Uterus (tissue), 4 donors: Measurements from ENCODE around the gene BBS9. TPM values are rescaled to one million over a fixed set of nuclear protein-coding genes. Genes with fewer than 3 reads are reported as not detected.
A peak's percentile ranks its signal among the peaks of the same experiment; 100 is the strongest.

ENCODE experiments used
- DNase-seq, 2 donors: peaks; one replicate each; pipeline ENCODE4 v3.0.0-alpha.2; 2019 to 2020
- H3K27ac ChIP-seq, 2 donors: fragments of 200-600 bp; sonication (generic); 1 replicate in 1 of 2; 2 replicates in 1 of 2; pipeline ENCODE4 v1.5.1; 2016 to 2018
- H3K27me3 ChIP-seq, 2 donors: fragments of 200-600 bp; sonication (generic); one replicate each; pipeline ENCODE4 v1.5.1; 2018 to 2019; ENCODE audit warnings: control low read depth in 1 of 2
- H3K36me3 ChIP-seq, 2 donors: fragments of 200-600 bp; sonication (generic); one replicate each; pipeline ENCODE4 v1.5.1; 2019; ENCODE audit warnings: control low read depth in 1 of 2
- H3K4me1 ChIP-seq, 2 donors: fragments of 200-600 bp; sonication (generic); one replicate each; pipeline ENCODE4 v1.5.1; 2018 to 2019; ENCODE audit warnings: control low read depth in 1 of 2
- H3K4me3 ChIP-seq, 2 donors: fragments of 200-600 bp; sonication (generic); 1 replicate in 1 of 2; 2 replicates in 1 of 2; pipeline ENCODE4 v1.5.1; 2018 to 2019; ENCODE audit warnings: mild to moderate bottlenecking in 1 of 2
- H3K9me3 ChIP-seq, 2 donors: fragments of 200-600 bp; sonication (generic); one replicate each; pipeline ENCODE4 v1.5.1; 2019; ENCODE audit warnings: control low read depth in 1 of 2
- POLR2A ChIP-seq, 2 donors: fragments of 450-650 bp; IDR thresholded peaks; one replicate each; pipeline ENCODE4 v1.6.1; 2016; ENCODE audit warnings: antibody characterized with exemption in 2 of 2, mild to moderate bottlenecking in 1 of 2, moderate library complexity in 1 of 2
- intact Hi-C: fragments of 100-400 bp; cut with DNase I; formaldehyde crosslinking; loops from one replicate; pipeline ENCODE4 v1.15.1; 2023; ENCODE audit warnings: low total_unique reads
- total RNA-seq, 4 donors: library from RNA; depleted of rRNA in 3 of 4; stranded (reverse); fragments of >200 nt in 3 of 4; gene quantifications; one replicate each; pipeline versions ENCODE4 v1.1.0 to v1.2.4, GENCODE V29; 2014 to 2023
- TF ChIP-seq, protein P1 (sequence below), 4 experiments: fragments of 200-600 bp in 2 of 4; fragments of 450-650 bp in 2 of 4; sonication (generic) in 2 of 4; IDR thresholded peaks; one replicate each; pipeline ENCODE4 v1.5.1; 2016 to 2019; ENCODE audit warnings: antibody characterized with exemption in 4 of 4, mild to moderate bottlenecking in 2 of 4, moderate library complexity in 1 of 4
- donor health status: DM: yes; HTN: yes; CAD: no.

The BBS9 gene
- total RNA-seq, result 10 to 100 TPM; 24.1 to 77.4 (median 39.4) TPM

DNA sequence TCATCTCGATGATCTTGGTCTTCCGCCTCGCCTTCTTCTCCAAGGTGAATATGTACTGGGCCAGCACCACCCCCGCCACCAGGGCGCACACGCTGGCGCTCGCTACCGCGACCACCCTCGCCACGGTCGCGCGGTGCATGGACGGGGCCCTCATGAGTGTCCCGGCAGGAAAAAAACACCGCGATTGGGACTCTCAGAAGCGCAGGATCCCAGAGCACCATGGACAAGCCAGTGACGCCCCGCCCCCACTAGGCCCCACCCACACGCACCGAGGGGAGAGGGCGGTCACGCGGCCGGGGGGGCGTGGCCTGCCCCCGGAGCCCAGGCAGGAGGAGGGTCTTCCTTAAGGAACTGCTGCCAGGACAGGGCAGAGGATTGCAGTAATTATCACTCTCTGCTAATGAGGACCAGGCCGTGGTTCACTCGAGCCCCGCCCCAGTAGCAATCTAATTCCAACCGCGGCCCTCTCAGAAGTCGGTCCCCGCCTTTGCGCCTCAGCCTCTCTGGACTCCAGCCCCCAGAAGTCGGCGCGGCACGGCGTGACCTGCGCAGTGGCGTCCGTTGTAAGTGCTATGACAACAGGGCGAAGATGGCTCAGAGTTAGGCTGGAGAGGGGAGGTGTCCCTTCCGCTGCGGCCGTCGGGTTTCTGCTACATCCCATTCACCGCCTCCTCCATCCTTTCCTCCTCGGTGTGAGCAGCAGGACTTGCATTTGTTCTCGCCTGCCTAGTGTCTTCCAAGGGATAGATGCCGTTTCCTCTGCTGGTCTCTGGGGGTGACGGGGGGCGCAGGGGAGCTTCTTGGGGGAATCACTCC, at the start of gene BBS9:
Gene BBS9 (plus strand): TSS at position 575 of the 816 bp plus-strand sequence. CDS start 16,689 bp downstream, outside the sequence.
- intact Hi-C loops, result no loop called here
- TF ChIP-seq, protein P1, sequence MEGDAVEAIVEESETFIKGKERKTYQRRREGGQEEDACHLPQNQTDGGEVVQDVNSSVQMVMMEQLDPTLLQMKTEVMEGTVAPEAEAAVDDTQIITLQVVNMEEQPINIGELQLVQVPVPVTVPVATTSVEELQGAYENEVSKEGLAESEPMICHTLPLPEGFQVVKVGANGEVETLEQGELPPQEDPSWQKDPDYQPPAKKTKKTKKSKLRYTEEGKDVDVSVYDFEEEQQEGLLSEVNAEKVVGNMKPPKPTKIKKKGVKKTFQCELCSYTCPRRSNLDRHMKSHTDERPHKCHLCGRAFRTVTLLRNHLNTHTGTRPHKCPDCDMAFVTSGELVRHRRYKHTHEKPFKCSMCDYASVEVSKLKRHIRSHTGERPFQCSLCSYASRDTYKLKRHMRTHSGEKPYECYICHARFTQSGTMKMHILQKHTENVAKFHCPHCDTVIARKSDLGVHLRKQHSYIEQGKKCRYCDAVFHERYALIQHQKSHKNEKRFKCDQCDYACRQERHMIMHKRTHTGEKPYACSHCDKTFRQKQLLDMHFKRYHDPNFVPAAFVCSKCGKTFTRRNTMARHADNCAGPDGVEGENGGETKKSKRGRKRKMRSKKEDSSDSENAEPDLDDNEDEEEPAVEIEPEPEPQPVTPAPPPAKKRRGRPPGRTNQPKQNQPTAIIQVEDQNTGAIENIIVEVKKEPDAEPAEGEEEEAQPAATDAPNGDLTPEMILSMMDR (IDR thresholded peaks at IDR 0.05), result peak in 1 of 4 experiments; percentile 18
- TF ChIP-seq POLR2A (IDR thresholded peaks at IDR 0.05), result peak; percentile 18 to 53
- Histone ChIP-seq H3K4me3 (peak within 1 kb of the TSS; percentile 77 to 92), H3K27ac (peak within 1 kb of the TSS; percentile 89), H3K4me1 (no peaks in the 10 kb centered on the region), H3K27me3 (no peaks in the 10 kb centered on the region), H3K36me3 (no peaks in the 10 kb centered on the region), H3K9me3 (no peaks in the 10 kb centered on the region)
- DNase-seq, result peak; percentile 93 to 94

DNA sequence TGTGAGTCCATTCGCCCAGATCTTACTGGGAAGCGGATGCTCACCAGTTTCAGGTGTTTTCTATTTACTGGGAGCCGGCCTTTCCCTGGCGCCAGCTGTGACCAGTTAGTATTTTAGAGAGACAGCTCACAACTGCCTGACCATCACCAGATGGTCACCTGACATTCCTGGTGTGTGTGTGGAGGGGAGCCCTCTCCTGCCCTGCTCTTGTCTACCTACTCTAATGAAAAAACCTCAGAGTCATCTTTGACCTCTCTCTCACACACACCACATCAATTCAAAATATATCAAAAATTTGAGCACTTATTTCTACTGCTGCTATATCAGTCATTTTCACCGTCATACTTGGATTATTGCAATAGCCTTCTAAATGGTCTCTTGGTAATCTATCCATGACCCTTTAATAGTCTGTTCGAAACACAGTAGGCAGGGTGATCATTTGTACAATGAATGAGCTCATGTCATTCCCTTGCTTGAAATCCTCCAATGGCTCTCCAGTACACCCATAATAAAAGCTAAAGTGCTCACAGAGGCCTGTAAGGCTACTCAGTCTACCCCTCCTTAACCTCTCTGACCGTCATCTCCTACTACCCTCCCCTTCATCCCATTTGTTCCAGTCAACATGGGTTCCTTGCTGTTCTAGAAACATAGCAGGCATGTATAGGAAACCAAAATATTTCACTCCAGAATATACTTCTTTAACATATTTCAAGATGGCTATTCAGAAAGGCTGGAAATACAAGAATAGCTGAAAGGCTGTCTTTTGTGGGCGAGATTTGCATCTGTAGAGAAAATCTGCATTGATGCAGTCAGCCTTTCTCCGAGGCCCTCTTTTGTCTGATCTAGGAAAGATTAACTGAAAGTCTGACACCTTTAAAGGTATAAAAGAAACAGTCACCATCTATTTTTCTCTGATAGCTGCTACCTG, 49.3 kb upstream of the BBS9 start:
- intact Hi-C loops, result no loop called here
- H3K4me3 ChIP-seq, result no peak overlapping the region
- DNase-seq, result no peak
- H3K4me1 ChIP-seq, result no peaks in the 10 kb centered on the region
- no peaks in the 10 kb centered on the region for H3K27me3 ChIP-seq
- no peak overlapping the region for H3K27ac ChIP-seq
- TF ChIP-seq POLR2A (IDR thresholded peaks at IDR 0.05), result no peak
- TF ChIP-seq, protein P1 (IDR thresholded peaks at IDR 0.05), result no peak
- no peaks in the 10 kb centered on the region for H3K9me3 ChIP-seq
- H3K36me3 ChIP-seq, result no peaks in the 10 kb centered on the region

DNA sequence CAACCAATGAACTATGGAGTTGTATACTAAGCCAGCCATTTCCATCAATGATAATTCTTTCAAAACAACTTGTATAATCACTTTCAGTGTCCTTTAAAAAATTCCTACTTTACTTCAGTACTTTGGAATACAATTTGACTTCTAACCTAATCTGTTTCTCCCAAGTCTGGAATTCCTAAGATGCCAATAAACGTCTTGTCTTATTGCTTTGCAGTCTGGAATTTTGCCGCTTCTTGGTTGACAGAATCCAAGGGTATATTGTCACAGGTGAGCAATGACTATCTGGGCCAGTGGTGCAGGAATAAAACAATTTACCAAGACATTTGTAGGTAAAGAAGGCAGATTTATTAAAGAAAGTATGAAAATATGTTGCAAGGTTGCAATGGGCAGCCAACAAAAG, 42.0 kb upstream of the BBS9 start:
- Histone ChIP-seq H3K9me3 (no peaks in the 10 kb centered on the region), H3K4me1 (no peaks in the 10 kb centered on the region), H3K27ac (no peak overlapping the region), H3K4me3 (no peak overlapping the region), H3K36me3 (no peaks in the 10 kb centered on the region), H3K27me3 (no peaks in the 10 kb centered on the region)
- TF ChIP-seq, protein P1 (IDR thresholded peaks at IDR 0.05), result no peak
- TF ChIP-seq POLR2A (IDR thresholded peaks at IDR 0.05), result no peak
- DNase-seq, result no peak
- intact Hi-C loops, result no loop called here

DNA sequence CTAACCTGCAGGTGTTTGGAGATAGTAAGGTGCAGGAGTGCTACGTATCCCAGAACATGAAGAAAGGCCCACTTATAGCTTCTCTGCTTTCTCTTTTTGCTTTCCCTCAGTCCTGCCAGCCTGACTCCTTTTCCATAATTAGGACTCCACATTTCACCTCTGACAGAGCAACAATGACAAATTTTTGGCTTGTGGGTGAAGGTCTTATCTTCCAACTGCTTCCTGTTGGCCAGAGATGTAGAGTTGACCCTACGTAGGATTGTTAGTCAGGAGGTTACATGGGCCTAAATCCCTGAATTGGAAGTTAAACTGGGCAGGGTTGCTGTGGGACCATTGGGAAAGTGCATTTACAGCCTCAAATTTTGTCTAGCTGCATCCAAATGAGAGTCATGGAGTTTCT, 41.5 kb upstream of the BBS9 start:
- no peak overlapping the region for H3K27ac ChIP-seq
- H3K36me3 ChIP-seq, result no peaks in the 10 kb centered on the region
- no peaks in the 10 kb centered on the region for H3K9me3 ChIP-seq
- no peaks in the 10 kb centered on the region for H3K4me1 ChIP-seq
- intact Hi-C loops, result no loop called here
- no peak for TF ChIP-seq POLR2A (IDR thresholded peaks at IDR 0.05)
- TF ChIP-seq, protein P1 (IDR thresholded peaks at IDR 0.05), result no peak
- H3K27me3 ChIP-seq, result no peaks in the 10 kb centered on the region
- no peak for DNase-seq
- no peak overlapping the region for H3K4me3 ChIP-seq
